OCI-LY3 (cell line): ENCODE results near the gene BCLAF1.
A peak's percentile ranks its signal among the peaks of the same experiment; 100 is the strongest.

Experiments
- H2AFZ ChIP-seq: fragments of 200-600, 300-600 bp; shearing (Covaris generic); 2 replicates; pipeline ENCODE4 v1.6.0; 2014; ENCODE audit warnings: antibody characterized with exemption, low read depth, low read length
- H3K27ac ChIP-seq: fragments of 200-600, 300-600 bp; sonication (generic); 2 replicates; pipeline ENCODE4 v1.5.1; 2014; ENCODE audit warnings: mild to moderate bottlenecking, low read length, moderate library complexity, mixed read lengths
- H3K27me3 ChIP-seq: fragments of 200-600, 300-600 bp; sonication (generic); 2 replicates; pipeline ENCODE4 v1.6.1; 2014; ENCODE audit warnings: low read depth, low read length, mixed read lengths
- H3K36me3 ChIP-seq: fragments of 200-600, 300-600 bp; sonication (generic); replicated peaks from 2 replicates; pipeline ENCODE3; 2014; ENCODE audit warnings: low read depth, low read length, mixed read lengths
- H3K4me1 ChIP-seq: fragments of 300-600, 200-600 bp; sonication (generic); 2 replicates; pipeline ENCODE4 v1.6.1; 2014; ENCODE audit warnings: low read length, mixed read lengths
- H3K4me2 ChIP-seq: fragments of 200-600, 300-600 bp; sonication (generic); 2 replicates; pipeline ENCODE4 v1.6.1; 2014; ENCODE audit warnings: low read length, mixed read lengths
- H3K4me3 ChIP-seq: fragments of 300-600, 200-600 bp; sonication (generic); 2 replicates; pipeline ENCODE4 v1.5.1; 2014; ENCODE audit warnings: antibody characterized with exemption, mild to moderate bottlenecking, low read length, moderate library complexity
- H3K79me2 ChIP-seq: fragments of 300-600, 200-600 bp; shearing (Covaris generic); 2 replicates; pipeline ENCODE4 v1.6.1; 2014; ENCODE audit warnings: mild to moderate bottlenecking, low read length, mixed read lengths
- H3K9ac ChIP-seq: fragments of 300-600, 200-600 bp; shearing (Covaris generic); 2 replicates; pipeline ENCODE4 v1.6.0; 2014; ENCODE audit warnings: mild to moderate bottlenecking, low read length, moderate library complexity
- H3K9me3 ChIP-seq: fragments of 200-600, 300-600 bp; shearing (Covaris generic); 2 replicates; pipeline ENCODE4 v1.6.1; 2014; ENCODE audit warnings: low read length, mixed read lengths; ENCODE audit not compliant: insufficient read depth
- H4K20me1 ChIP-seq: fragments of 200-600, 300-600 bp; sonication (generic); 2 replicates; pipeline ENCODE4 v1.6.1; 2016; ENCODE audit warnings: low read length, mixed read lengths; ENCODE audit not compliant: insufficient read depth
- CTCF ChIP-seq: fragments of 200-600, 300-600 bp; sonication (generic); IDR thresholded peaks from 2 replicates; pipeline ENCODE4 v1.5.1; 2014; ENCODE audit warnings: antibody characterized with exemption, low read length, low read depth
- EZH2phosphoT487 ChIP-seq: fragments of 200-600 bp; shearing (Covaris generic); IDR thresholded peaks from 2 replicates; pipeline ENCODE4 v1.6.1; 2018; ENCODE audit warnings: antibody characterized with exemption, mixed run types, low read depth

Gene BCLAF1, protein sequence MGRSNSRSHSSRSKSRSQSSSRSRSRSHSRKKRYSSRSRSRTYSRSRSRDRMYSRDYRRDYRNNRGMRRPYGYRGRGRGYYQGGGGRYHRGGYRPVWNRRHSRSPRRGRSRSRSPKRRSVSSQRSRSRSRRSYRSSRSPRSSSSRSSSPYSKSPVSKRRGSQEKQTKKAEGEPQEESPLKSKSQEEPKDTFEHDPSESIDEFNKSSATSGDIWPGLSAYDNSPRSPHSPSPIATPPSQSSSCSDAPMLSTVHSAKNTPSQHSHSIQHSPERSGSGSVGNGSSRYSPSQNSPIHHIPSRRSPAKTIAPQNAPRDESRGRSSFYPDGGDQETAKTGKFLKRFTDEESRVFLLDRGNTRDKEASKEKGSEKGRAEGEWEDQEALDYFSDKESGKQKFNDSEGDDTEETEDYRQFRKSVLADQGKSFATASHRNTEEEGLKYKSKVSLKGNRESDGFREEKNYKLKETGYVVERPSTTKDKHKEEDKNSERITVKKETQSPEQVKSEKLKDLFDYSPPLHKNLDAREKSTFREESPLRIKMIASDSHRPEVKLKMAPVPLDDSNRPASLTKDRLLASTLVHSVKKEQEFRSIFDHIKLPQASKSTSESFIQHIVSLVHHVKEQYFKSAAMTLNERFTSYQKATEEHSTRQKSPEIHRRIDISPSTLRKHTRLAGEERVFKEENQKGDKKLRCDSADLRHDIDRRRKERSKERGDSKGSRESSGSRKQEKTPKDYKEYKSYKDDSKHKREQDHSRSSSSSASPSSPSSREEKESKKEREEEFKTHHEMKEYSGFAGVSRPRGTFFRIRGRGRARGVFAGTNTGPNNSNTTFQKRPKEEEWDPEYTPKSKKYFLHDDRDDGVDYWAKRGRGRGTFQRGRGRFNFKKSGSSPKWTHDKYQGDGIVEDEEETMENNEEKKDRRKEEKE

GRCh38 chr6:136289579-136290409 lies at the start of gene BCLAF1:
Gene BCLAF1 (minus strand): TSS chr6:136289846. CDS start chr6:136279866, 9,980 bp downstream.
- Histone ChIP-seq H3K9ac (peak within 1 kb of the TSS; percentile 99), H4K20me1 (peaks cover 44% of the 10 kb centered on the region), H3K27me3 (no peaks in the 10 kb centered on the region), H3K9me3 (no peaks in the 10 kb centered on the region), H3K4me2 (peak within 1 kb of the TSS; percentile 87), H3K4me3 (peak within 1 kb of the TSS; percentile 97), H3K4me1 (peaks cover 35% of the 10 kb centered on the region), H2AFZ (peak within 1 kb of the TSS; percentile 63; the same call in 1 of the 2 replicates), H3K36me3 (peaks cover 13% of the 10 kb centered on the region), H3K27ac (peak within 1 kb of the TSS; percentile 92), H3K79me2 (peaks cover 52% of the 10 kb centered on the region)
- TF ChIP-seq CTCF, result no peak
- no peak for TF ChIP-seq EZH2phosphoT487

- no peak overlapping the region for H2AFZ ChIP-seq
- no peaks in the 10 kb centered on the region for H3K4me1 ChIP-seq
- no peak for TF ChIP-seq CTCF
- TF ChIP-seq EZH2phosphoT487, result no peak
- no peak overlapping the region for H3K9ac ChIP-seq
- H4K20me1 ChIP-seq, result no peaks in the 10 kb centered on the region
- H3K36me3 ChIP-seq, result no peaks in the 10 kb centered on the region
- no peak overlapping the region for H3K4me2 ChIP-seq
- H3K27ac ChIP-seq, result no peak overlapping the region
- H3K27me3 ChIP-seq, result no peaks in the 10 kb centered on the region
- no peaks in the 10 kb centered on the region for H3K9me3 ChIP-seq
- no peaks in the 10 kb centered on the region for H3K79me2 ChIP-seq
- H3K4me3 ChIP-seq, result no peak overlapping the region
These were observed 48.8 kb upstream of the BCLAF1 start for GRCh38 chr6:136338486-136338885.

DNA sequence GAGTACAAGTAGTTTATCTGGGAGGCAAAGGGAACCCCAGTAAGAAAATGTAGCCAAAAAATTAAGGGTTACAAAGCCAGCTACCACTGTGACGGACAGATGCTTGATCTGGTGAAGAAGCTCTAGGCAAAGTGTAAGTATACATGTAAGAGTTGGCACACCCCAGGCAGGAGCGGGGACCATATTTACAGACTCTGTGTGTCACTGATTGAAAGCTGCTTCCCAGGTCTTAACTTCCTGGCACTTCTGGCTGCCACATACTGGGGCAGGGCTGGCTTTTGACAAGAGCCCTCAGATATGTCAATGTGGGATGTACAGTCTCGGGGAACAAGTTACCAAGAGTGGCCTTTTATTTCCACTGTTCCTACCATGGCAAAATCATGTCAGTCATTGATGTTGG lies 48.0 kb upstream of the BCLAF1 start:
- H4K20me1 ChIP-seq, result no peaks in the 10 kb centered on the region
- no peaks in the 10 kb centered on the region for H3K79me2 ChIP-seq
- H3K9ac ChIP-seq, result no peak overlapping the region
- H2AFZ ChIP-seq, result no peak overlapping the region
- H3K27me3 ChIP-seq, result 0 out of 2 replicates have a peak, but pooled peaks cover 4% of the 10 kb centered on the region
- TF ChIP-seq CTCF, result no peak
- TF ChIP-seq EZH2phosphoT487, result no peak
- no peak overlapping the region for H3K4me3 ChIP-seq
- H3K4me2 ChIP-seq, result no peak overlapping the region
- H3K9me3 ChIP-seq, result no peaks in the 10 kb centered on the region
- H3K4me1 ChIP-seq, result no peaks in the 10 kb centered on the region
- no peak overlapping the region for H3K27ac ChIP-seq
- no peaks in the 10 kb centered on the region for H3K36me3 ChIP-seq
